HG03558 (cell line): ENCODE measurements around the gene BRD3OS.
"Not testable (repeated sequence)": the region's sequence is repeated elsewhere in the genome, so short reads cannot be mapped to it uniquely, and the experiment has no call there.

ENCODE experiments used
- ATAC-seq: cut with Tn5 transposase; IDR thresholded peaks from one replicate; pipeline ENCODE4 v1.9.1; 2021; ENCODE audit warnings: moderate number of reproducible peaks; ENCODE audit not compliant: unreplicated experiment; ENCODE audit errors: extremely low read depth

Gene BRD3OS

GRCh38 chr9:134060546-134060945 lies 35.3 kb downstream of the BRD3OS start:
- ATAC-seq = no peak

- no peak for ATAC-seq
These were observed 35.9 kb downstream of the BRD3OS start for GRCh38 chr9:134061019-134061687.

- no peak for ATAC-seq
These were observed 36.5 kb downstream of the BRD3OS start for GRCh38 chr9:134061688-134062371.

GRCh38 chr9:134062461-134063087 lies 37.3 kb downstream of the BRD3OS start:
- ATAC-seq = no peak

- ATAC-seq = no peak
These were observed 37.8 kb downstream of the BRD3OS start for GRCh38 chr9:134063088-134063570.

GRCh38 chr9:134063571-134064450 lies 38.5 kb downstream of the BRD3OS start:
- no peak for ATAC-seq

- ATAC-seq = no peak
These were observed 39.4 kb downstream of the BRD3OS start for GRCh38 chr9:134064711-134065110.

- no peak for ATAC-seq
These were observed 40.5 kb downstream of the BRD3OS start for GRCh38 chr9:134065612-134066419.

GRCh38 chr9:134066526-134066912 lies 41.2 kb downstream of the BRD3OS start:
- ATAC-seq = no peak

GRCh38 chr9:134066913-134067851 lies 41.9 kb downstream of the BRD3OS start:
- peak; percentile 2 for ATAC-seq

GRCh38 chr9:134067904-134068743 lies 42.8 kb downstream of the BRD3OS start, which contains the start of gene BRD3:
Gene BRD3 (minus strand): TSS chr9:134068026. CDS start chr9:134053477, 14,549 bp downstream.
- ATAC-seq = peak; percentile 66

- ATAC-seq = no peak
These were observed 43.6 kb downstream of the BRD3OS start for GRCh38 chr9:134068744-134069479.

GRCh38 chr9:134069480-134070399 lies 44.5 kb downstream of the BRD3OS start:
- ATAC-seq = no peak

GRCh38 chr9:134071149-134071548 lies 45.9 kb downstream of the BRD3OS start:
- no peak for ATAC-seq

GRCh38 chr9:134072683-134073082 lies 47.4 kb downstream of the BRD3OS start:
- ATAC-seq = not testable (repeated sequence)

- ATAC-seq = no peak
These were observed 48.2 kb downstream of the BRD3OS start for GRCh38 chr9:134073500-134073899.
